HG03571 (cell line): ENCODE measurements around the gene LHFPL4.
"Not testable (repeated sequence)": the region's sequence is repeated elsewhere in the genome, so short reads cannot be mapped to it uniquely, and the experiment has no call there.

Experiments used
- ATAC-seq: cut with Tn5 transposase; IDR thresholded peaks from one replicate; pipeline ENCODE4 v1.9.1; 2021; ENCODE audit not compliant: unreplicated experiment

The LHFPL4 gene

DNA sequence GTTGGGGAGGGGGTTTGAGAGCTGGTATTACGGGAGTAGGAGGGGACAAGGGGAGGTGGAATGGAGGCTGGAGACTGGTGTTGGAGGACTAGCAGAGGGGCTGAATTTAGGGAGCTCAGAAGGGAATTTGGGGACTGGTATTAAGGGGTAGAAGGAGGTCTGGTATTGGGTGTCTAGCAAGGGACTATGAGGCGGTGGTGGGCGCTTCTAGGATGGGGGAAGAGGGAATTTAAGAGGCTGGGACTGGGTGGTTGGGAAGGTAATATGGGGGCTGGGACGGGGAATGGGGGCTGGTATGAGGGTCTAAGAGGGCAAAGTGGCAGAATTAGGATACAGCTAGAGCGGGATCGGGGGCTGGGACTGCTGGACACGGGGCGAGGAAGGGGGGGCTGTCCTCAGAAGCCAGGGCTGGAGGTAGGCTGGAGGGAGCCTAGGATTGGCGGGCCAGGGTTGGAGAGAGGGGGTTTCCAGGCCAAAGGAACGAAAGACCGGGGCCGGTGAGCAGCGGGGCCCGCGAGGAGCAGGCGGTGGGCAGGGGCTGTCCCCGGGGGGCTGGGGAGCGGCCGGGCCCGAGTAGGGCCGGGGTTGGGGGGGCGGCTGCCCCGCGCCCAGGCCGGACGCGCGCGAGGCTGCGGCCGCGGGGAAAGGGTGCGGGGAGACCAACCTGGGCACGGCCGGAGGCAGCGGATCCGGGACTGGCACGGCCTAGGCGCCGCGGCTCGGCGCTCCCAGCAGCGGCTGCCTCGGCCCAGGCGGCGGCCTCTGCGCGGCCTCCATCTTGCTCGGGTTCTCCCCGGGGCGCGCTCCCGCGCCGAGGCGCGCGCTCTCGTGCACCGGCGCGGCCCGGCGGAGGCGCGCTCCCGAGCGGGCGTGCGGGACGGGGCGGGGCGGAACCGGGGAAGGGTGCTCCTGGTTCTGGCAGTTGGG lies at the start of gene LHFPL4:
Gene LHFPL4 (minus strand): TSS at position 802 of the 927 bp plus-strand sequence. CDS start 1,143 bp downstream, outside the sequence.
- ATAC-seq, result no peak

DNA sequence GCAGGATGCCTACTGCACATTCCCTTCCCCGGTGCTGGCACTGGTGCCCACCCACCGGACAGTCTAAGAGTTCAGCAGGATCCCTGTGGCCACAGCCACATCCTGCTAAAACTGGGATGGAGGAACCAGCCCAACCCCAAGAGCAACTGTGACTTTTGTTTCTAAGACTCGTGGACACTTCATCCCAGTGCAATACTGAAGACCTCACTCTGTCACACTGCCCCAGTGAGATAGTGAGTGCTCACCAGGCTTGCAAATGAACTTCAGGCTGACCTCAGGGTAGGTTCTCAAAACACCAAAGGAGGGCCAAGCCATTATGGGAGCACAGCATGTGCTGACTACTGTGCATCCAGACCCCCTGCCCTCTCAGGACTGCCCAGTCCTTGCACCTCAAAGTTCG lies 49.0 kb upstream of the LHFPL4 start:
- no peak for ATAC-seq

DNA sequence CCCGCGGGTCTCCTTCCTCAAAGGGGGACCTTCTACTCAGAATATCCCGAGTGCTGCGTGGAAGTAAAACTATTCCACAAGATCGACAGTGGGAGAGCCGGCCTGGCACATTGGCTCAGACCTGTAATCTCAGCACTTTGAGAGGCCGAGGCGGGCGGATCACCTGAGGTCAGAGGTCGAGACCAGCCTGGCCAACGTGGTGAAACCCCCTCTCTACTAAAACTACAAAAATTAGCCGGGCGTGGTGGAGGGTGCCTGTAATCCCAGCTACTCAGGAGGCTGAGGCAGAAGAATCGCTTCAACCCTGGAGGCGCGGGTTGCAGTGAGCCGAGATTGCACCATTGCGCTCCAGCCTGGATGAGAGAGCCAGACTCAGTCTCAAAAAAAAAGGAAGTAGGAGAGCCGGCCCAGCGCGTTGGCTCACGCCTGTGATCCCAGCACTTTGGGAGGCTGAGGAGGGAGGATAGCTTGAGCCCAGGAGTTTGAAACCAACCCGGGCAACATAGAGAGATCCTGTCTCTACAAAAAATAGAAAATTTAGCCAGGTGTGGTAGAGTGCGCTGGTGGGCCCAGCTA lies 47.5 kb upstream of the LHFPL4 start:
- ATAC-seq, result not testable (repeated sequence)

DNA sequence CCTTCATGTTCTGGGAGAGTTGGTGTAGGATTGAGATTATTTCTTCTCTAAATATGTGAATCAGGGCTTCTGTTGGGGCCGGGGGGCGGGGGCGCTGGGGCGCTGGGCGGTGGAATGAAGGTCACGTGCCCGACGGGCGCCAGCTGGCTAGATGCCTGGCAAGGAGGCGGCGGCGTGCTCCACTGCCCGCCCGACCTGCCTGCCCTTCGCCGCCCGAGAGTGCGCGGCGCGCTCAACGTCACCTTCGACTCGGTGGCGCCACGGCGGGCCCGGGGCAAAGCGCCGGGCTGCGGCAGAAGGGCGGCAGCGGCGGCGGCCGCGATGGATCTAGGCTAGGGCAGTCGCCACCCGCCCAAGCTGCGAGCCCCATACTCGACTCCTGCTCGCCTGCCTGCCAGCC lies 47.0 kb upstream of the LHFPL4 start:
- no peak for ATAC-seq

DNA sequence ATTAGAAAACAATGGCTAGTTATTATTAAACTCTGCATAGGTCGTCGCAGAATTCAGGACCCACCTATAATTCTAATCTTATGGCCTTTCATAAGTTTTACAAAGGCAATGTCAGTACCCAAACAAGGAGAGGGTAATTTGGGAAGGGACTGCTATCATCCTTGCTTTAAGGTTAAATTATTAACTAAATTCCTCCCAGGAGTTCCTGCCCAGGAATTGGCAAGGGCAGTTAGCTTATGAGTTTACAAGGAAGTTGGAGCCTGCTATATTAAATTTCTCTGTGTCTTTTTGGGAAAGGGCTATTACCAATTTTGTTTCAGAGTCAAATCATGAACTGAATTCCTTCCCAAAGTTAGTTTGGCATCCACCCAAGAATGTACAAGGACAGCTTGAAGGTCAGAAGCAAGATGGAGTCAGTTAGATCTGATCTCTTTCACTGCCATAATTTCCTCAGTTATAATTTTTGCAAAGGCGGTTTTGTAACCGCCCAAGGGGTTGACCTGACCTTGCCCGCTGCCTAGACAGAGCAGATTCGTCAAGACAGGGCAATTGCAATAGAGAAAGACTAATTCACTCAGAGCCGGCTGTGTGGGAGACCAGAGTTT lies 45.3 kb upstream of the LHFPL4 start:
- no peak for ATAC-seq

DNA sequence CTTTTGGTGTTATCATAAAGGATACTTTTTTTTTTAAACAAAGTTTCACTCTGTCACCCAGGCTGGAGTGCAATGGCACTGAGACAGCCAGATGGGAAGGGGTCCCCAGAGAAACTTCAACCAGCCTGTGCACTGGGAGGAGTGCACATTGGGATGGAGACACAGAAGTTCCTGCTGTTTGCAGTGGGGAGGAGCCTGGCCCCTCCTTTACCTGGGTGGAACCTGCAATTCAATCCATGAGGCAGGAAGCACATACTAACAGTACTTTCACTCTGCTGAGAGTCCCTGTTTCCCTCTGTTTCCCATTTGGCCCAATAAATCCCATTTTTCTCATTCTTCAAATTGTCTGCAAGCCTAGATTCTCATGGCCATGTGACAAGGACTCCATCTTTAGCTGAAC lies 42.3 kb upstream of the LHFPL4 start:
- no peak for ATAC-seq

DNA sequence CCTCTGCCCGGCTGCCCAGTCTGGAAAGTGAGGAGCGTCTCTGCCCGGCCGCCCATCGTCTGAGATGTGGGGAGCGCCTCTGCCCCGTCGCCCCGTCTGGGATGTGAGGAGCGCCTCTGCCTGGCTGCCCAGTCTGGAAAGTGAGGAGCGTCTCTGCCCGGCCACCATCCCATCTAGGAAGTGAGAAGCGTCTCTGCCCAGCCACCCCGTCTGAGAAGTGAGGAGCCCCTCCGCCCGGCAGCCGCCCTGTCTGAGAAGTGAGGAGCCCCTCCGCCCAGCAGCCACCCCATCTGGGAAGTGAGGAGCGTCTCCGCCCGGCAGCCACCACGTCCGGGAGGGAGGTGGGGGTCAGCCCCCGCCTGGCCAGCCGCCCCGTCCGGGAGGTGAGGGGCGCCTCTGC lies 38.2 kb upstream of the LHFPL4 start:
- not testable (repeated sequence) for ATAC-seq

DNA sequence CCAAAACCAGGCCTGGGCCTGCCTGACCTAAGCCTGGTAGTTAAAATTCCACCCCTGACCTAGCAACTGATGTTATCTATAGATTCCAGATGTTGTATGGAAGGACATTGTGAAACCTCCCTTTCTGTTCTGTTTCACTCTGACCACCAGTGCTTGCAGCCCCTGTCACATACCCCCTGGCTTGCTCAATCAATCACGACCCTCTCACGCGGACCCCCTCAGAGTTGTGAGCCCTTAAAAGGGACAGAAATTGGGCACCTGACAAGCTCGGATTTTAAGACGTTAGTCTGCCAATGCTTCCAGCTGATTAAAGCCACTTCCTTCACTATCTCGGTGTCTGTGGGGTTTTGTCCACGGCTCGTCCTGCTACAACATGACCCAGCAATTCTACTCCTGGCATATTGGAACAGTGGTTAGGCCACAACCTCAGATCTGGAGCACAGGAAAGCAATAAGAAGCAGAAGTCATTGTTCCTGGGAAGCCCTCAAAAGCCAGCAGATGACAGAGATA lies 36.7 kb upstream of the LHFPL4 start:
- ATAC-seq, result no peak

DNA sequence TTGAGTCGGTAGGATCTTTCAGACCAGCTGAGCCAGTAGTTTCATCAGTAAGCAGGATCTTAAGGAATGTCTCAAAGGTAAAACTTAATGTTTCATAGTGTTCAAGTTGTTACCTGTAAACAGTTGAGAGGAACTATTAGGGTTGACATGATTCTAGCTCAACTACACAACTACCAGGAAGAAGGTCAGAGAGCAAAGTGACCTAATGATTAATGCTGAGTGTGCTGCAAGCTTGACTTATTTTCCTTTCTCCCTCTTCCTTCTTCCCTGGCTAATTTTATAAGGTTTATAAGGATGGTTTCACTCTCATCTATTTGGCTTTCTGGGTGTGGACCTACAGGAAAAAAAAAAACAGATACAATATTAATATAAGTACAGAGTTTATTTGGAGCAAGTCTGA lies 30.2 kb upstream of the LHFPL4 start:
- no peak for ATAC-seq

DNA sequence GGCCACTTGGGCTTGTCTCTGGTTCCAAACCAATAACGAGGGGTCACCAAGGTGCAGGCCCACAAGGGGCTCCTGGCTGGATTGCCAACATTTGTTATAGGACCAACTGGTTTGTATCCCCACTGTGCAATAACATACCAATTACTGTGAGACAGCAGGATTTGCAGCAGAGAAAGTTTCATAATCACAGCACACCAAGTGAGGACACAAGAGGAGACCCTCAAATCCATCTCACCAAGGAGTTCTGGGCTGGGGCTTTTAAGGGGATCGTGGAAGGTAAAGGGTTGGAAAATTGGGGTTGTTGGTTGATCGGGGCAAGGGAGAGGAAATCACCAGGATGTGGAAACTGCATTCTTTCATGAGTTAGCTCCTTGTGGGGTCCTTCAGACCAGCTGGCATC lies 29.7 kb upstream of the LHFPL4 start:
- ATAC-seq, result no peak

DNA sequence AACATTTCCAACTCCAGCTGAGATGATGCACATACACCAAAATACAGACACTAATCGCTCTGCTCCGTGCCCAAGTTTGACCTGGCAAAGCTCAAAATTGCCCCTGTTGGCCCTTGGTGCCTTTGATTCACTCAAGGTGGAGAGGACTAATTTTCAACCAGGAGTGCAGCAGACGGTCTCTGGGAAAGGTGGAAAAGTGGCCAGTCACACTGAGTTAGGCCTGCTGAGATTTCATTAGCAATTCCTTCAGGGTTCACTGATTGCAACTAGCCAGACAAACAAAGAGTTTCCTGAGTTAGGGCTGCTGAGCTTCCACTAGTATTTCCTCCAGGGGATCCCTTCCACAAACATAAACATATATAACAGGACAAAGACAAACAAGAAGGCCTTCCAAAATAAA lies 28.7 kb upstream of the LHFPL4 start:
- ATAC-seq, result no peak

DNA sequence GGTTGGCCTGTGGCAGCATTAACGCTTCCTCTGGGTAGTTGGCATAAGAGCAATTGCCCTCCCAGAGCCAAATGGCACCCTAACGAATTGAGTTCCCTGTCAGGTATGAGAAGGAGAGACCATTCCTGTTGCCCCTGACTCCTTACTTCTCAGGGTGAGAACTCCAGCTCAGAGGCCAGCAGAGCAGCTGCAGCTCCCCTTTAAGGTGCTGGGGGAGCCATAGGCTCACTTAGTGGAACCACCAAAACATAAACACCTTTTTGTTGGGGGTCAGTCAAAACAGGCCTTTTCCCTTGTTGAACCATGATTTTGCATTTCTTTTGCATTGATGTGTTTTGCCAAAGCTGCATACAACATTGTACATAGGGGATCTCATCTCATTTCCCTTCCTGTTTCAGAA lies 28.1 kb upstream of the LHFPL4 start:
- no peak for ATAC-seq

DNA sequence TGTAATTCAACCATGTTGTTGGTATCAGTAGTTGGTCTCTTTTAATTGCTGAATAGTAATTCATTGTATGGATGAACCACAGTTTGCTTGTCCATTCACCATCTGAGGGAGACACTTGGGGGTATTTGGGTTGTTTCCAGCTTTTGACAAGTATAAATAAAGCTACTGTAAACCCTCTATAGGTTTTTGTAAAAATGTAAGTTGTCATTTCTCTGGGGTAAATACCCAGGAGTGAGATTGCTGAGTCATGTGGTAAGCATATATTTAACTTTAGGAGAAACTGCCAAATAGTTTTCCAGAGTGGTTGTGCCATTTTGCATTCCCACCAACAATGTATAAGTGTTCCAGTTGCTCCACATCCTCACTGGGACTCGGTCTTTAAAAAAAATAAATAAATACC lies 15.4 kb upstream of the LHFPL4 start:
- ATAC-seq, result no peak

DNA sequence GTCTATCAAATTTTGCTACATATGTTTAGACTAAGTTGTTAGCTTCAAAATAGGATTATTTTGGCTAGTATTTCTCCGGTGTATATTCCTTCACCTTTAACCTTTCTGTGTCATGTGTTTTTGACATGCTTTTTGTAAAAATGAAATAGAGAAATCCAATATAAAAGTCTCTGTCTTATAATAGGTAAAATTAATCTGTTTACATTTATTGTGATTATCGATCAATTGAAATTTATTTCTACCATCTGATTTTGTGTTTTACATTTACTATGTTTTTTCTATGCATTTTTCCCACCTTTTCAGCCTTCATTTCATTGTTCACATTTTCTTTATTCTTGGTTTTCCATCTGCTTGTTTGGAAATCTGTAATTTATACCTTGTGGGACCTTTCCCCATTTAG lies 11.7 kb upstream of the LHFPL4 start:
- no peak for ATAC-seq

DNA sequence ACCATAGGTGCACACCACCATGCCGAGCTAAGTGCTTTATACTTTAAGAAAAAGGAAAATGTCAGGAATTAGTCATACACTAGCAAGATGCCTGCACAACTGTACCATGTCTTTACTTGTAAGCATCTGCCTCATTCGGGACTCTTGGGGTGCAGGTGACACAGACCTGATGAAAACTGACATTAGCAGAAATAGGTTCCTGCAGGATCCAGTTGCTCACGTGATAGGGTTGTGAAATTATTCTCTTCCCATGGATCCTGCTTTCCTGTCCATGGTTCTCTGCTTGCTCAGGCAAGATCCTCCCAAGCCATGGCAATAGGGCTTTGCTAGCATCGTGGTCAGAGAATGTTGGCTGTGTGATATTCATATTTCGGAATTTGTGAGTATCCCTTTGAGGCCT lies 10.2 kb upstream of the LHFPL4 start:
- ATAC-seq, result no peak

DNA sequence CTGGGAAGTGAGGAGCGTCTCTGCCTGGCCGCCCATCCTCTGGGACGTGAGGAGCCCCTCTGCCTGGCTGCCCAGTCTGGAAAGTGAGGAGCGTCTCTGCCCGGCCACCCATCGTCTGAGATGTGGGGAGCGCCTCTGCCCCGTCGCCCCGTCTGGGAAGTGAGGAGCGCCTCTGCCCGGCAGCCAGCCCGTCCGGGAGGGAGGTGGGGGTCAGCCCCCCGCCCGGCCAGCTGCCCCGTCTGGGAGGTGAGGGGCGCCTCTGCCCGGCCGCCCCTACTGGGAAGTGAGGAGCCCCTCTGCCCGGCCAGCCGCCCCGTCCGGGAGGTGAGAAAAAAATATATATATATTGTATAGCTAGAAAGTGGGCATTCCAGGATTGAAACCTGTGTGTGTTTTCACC lies 6.4 kb upstream of the LHFPL4 start:
- ATAC-seq, result not testable (repeated sequence)

DNA sequence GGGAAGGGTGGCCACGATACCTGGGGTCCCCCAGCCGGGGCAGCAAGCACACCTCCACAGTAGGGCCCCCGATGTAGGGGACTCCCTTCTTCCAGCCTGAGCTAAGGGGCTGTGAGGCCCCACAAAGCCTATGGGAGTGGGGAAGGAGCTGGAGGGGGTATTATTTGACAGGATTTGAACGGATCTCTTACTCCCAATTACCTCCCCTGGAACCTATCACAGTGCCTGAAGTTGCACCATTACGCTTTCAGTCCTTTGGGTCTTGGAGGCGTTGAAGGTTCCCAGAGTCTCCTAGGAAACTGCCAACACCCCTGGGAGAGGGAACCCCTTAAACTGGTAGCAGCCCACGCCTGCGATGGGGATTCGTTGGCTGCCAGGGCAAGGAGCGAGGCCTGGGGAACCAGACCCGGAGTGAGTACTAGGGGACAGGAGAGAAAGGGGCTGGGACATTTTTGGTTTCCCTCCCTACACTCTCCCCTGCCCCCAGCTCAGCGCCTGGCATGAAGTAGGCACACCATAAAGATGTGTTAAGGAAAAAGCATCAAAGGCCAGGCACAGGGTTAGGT lies 409 bp upstream of the LHFPL4 start:
- ATAC-seq, result no peak

DNA sequence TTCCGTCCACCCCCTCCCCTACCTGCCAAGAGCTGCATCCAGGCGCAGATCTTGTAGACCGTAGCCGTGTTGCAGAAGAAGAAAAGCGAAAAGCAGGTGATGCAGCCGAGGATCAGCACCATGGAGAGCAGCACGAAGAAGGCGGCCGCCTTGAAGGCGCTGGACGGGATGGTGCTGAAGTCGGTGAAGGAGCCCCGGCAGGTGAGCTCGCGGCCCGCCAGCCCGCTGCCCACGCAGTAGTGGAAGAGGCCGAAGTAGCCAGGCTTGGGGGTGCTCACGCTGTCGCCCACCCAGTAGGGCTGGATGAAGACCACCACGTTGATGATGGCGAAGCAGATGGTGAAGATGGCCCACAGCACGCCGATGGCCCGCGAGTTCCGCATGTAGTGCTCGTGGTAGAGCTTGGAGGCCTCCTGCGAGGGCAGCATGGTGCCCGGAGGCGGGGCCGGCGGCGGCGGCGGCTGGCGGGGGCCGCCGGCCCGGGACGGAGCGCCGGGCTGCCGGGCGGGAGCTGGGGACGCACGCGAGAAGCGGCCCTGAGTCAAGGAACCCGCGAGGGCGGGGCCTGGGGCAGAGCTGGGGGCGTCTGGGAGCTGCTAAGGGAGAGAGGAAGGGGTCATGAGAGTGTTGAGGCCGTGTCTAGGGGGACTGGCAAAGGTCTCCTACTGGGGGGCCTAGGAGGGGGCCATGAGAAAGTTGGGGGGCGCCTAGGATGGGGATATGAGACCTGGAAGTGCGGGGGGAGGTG lies 1.2 kb downstream of the LHFPL4 start:
- no peak for ATAC-seq

DNA sequence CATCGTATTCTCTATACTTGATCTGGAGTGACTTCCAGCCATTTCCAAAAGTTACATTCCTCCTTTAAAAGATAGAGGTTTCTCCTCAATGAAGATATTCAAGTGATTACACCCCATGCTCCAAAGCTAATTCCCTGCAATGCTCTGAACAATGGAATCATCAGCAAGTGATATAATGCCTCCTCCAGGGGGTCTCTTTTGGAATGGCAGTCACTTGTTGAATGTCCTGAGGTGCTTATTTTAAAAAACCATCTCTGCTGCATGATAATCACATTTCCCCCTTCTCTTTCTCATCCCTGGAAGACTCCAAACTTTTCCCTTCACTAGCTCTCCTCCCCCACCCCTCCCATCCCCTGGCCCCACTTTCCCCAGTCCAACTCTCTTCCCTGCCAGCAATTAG lies 2.6 kb downstream of the LHFPL4 start:
- no peak for ATAC-seq

DNA sequence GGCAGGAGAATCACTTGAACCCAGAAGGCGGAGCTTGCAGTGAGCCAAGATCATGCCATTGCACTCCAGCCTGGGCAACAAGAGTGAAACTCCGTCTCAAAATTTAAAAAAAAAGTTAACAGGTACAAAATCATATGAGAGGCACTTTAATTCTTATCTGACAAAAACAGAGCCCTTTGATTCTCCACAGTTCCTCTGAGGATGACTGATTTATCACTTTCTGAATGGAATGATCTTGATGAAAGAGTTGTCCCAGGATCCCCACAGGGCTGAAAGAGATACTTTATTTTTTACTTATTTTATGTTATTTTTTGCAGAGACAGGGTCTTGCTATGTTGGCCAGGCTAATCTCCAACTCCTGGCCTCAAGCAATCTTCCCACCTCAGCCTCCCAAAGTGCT lies 4.0 kb downstream of the LHFPL4 start:
- ATAC-seq, result no peak

DNA sequence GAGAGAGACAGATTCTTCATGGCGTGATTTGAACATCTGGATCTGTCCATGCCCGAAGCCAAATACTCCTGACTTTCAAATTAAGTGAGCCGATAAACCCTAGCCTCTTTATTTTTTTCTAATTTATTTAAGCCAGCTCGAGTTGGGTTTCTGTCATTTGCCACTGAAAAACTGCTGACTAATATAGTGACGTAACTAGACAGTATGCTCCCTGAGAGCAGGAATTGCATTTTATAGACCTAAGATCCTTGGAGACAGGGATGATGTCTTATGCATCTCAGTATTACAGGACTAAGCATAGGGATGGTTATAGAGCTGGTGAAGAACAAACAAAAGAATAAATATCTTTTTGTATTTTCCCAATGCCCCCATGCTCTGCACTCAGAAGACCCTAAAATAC lies 4.6 kb downstream of the LHFPL4 start:
- ATAC-seq, result no peak
